GM21367 (cell line): Measurements from ENCODE around the gene MEFV.
"Not testable (repeated sequence)": the region's sequence is repeated elsewhere in the genome, so short reads cannot be mapped to it uniquely, and the experiment has no call there.

Source experiments
- ATAC-seq: cut with Tn5 transposase; IDR thresholded peaks from one replicate; pipeline ENCODE4 v1.9.1; 2021; ENCODE audit not compliant: unreplicated experiment

Gene MEFV

DNA sequence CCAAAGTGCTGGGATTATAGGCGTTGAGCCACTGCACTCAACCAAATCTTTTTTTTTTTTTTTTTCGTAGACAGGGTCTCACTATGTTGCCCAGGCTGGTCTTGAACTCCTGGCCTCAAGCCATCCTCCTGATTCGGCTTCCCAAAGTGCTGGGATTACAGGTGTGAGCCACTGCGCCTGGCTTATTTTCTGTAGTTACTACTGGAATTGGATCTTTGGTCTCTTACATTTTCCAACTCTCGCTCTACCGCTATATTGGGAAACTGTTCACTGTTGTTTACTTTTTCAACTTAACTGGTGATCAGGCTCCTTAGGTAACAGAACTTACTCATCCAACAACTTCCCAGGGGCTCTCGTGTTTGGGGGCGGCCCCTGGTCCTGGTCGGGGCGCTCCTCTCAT is 35.6 kb downstream of the MEFV start:
- no peak for ATAC-seq

- ATAC-seq = no peak
Measured at GRCh38 chr16:3216263-3216640, 40.2 kb downstream of the MEFV start.

- no peak for ATAC-seq
Measured at GRCh38 chr16:3215601-3216262, 40.7 kb downstream of the MEFV start.

- no peak for ATAC-seq
Measured at GRCh38 chr16:3214904-3215600, 41.4 kb downstream of the MEFV start.

- ATAC-seq = no peak
Measured at GRCh38 chr16:3212567-3212966, 43.9 kb downstream of the MEFV start.

GRCh38 chr16:3212006-3212405 is 44.4 kb downstream of the MEFV start:
- ATAC-seq = no peak

DNA sequence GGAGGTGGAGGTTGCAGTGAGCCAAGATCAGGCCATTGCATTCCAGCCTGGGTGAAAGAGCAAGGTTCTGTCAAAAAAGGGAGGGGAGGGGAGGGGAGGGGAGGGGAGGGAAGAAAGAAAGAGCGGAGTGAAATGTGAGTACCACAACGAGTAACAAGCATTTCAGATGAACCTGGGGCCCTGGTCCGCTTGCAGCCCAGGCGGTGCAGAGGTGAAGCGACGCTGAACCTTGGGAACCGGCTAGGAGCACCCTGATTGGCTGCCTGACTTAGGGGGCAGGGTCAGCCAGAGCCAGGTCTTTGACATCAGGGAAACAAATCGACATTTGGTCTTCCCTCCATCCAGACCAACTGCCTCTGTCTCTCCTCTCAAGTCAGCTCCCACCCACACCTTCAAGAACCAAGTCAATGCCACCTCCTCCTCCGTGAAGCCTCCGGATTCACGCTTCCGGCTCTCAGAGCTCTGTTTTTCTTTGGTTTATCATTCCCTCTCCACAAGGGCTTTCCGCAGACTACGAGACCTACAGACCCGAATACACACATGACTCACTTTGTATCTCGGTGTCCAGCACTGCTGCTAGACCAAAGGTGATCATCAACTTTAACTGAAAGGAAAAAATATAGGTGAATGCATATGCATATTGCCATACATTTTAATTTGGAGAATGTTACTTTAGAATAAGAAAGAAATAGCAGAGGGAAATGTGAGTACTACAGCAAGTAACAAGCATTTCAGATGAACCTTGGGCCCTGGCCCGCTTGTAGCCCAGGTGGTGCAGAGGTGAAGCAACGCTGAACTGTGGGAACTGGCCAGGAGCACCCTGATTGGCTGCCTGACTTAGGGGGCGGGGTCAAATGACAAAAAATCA is 49.1 kb downstream of the MEFV start:
- no peak for ATAC-seq

DNA sequence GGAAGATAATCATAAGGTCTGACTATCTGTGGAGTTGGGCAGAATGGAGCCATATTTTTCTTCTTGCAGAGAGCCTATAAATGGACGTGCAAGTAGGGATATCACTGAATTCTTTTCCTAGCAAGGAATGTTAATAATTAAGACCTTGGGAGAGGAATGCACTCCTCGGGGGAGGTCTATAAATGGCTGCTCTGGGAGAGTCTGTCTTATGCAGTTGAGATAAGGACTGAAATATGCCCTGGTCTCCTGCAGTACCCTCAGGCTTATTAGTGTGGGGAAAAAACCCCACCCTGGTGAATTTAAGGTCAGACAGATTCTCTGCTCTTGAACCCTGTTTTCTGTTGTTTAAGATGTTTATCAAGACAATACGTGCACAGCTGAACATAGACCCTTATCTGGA is 50.5 kb downstream of the MEFV start:
- not testable (repeated sequence) for ATAC-seq

DNA sequence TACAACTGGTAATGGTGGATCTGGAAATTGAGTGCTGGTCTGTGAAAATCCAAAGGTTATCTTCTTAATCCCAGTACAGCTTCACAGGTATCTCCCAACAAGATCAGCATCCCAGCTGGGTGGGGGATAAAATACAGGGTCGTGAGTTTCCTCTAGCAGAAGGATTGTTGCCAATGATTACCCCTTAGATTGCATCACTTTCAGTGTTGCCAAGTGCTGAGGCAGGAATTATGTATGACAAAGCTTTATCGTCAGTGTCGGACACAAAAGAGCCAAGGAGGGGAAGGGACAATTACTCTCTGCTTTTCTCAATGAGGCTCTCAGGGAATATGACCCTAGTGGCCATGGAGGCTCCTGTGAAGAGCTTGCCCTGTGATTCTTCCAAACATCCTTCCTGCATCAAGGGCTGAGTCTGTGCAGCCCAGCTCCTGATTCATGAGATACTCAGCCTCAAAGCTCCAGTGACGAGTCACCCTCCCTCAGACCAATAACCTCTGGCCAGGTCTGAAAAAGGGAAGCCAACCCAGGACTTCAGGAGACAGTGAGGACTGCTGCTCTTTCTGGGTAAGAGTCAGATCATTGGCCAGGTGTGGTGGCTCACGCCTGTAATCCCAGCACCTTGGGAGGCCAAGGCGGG is 53.4 kb downstream of the MEFV start:
- ATAC-seq = no peak

GRCh38 chr16:3198334-3199072 is 57.9 kb downstream of the MEFV start:
- no peak for ATAC-seq

GRCh38 chr16:3197694-3198333 is 58.6 kb downstream of the MEFV start:
- not testable (repeated sequence) for ATAC-seq

DNA sequence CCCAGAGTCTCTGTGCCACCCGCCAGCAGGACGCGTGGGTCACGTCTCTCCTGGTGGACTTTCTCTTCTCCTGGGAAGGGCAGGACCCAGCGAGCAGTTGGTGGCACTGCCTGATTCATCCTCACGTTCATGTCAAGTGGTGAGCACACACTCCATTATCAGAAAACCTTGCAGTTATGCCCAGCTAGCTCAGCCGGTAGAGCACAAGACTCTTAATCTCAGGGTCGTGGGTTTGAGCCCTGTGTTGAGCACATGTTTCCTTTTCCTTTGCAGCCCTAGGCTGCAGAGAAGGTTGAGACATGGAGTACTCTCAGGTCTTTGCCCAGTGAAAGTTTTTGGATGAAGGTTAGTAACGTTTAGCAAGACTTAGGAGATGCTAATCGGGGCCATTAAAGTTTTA is 60.5 kb downstream of the MEFV start:
- no peak for ATAC-seq

DNA sequence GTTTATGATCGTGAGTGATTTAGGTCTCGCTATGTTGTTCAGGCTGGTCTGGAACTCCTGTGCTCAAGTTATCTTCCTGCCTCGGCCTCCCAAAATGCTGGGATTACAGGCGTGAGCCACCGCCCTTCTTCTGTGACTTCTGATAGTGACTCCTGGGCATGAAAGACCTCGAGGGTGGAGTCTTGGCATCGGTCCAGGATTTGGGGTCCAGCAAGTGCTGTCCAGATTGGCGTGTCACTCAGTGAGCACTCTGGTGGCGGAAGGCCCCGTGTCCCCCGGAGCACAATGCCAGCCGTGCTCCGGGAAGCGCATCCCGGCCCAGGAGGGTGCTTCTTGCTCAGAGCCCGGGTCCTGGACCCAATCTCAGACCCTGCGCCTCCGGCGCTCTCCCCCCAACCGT is 61.6 kb downstream of the MEFV start:
- no peak for ATAC-seq

- no peak for ATAC-seq
Measured at GRCh38 chr16:3193221-3194212, 62.9 kb downstream of the MEFV start.

- ATAC-seq = no peak
Measured at GRCh38 chr16:3192476-3193019, 63.9 kb downstream of the MEFV start.
